HG03378 (cell line): ENCODE data around the gene NTF4.
"Not testable (repeated sequence)": the region's sequence is repeated elsewhere in the genome, so short reads cannot be mapped to it uniquely, and the experiment has no call there.

Experiments used
- ATAC-seq: cut with Tn5 transposase; IDR thresholded peaks from one replicate; pipeline ENCODE4 v1.9.1; 2021; ENCODE audit warnings: mild to moderate bottlenecking, moderate library complexity; ENCODE audit not compliant: unreplicated experiment

NTF4 gene

DNA sequence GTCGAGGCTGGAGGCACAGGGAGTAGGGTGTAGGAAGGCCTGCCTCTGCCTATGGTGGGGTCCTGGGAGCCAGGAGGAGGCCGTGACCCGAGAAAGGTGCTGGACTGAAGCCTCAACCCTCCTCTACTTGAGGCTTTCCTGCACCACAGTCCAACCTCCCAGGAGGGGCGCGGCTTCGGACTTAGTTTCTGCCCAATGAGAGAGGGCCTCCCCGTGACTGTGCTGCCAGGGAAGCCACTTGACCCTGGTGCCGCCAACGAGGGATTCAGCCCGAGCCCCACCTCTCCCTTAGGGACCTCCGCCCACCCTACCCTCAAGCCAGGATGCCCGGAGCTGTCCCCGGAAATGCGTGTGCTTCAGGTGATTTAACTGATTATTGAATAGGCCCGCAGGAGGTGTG, 40.4 kb downstream of the NTF4 start, which contains the start of gene CGB3:
Gene CGB3, minus strand, starts transcription at position 101 of the 400 bp plus-strand sequence. CDS start 362 bp downstream, outside the sequence.
- ATAC-seq, result not testable (repeated sequence)

DNA sequence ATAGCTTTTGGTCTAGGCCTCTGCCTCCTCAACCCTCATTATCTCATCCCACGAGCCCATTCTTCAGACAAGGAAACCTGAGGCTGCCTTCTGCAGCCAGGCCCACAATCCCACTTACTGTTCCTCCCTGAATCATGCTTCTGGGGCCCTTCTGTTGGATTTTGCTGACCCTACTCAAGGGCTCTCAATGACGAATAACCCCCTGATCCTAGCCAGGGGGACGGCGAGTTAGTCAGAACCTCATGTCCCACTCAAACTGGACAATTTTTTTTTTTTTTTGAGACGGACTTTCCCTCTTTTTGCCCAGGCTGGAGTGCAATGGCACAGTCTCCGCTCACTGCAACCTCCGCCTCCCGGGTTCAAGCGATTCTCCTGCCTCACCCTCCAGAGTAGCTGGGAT, 42.5 kb downstream of the NTF4 start:
- no peak for ATAC-seq

DNA sequence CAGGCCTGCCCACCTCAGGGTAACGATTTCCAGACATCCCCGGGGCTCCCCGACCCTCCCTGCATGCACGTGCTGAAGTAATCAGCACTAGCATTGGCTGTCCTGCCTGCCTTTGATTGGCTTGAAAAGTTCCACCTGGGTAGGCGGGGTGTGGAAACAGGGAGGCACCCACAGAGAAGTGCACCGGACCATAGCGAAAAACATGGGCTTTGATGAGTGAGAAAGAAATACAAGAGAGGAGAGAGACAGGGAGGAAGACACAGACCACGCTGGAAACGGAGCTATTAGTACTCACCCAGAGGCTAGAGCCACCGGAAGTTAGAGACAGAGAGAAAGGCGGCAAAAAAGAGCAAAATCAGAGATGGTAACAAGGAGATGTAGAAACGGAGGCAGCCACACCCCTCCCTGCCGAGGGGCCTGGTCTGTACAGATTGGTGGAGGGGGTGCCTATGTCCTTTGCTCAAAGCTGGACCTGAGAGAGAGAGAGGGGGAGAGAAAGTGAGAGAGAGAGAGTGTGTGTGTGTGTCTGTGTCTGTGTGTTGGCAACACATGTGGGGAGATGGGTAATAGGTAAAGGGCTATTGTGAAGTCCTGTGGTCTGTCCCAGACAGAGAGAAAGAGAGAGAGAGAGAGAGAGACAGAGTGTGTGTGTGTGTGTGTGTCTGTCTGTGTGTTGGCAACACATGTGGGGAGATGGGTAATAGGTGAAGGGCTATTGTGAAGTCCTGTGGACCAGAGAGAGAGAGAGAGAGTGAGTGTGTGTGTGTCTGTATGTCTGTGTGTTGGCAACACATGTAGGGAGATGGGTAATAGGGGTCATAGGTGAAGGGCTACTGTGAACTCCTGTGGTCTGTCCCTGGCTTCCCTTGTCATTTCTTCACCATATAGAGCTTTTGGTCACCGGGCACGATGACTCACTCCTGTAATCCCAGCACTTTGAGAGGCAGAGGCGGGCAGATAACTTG, 43.4 kb downstream of the NTF4 start:
- ATAC-seq, result no peak

DNA sequence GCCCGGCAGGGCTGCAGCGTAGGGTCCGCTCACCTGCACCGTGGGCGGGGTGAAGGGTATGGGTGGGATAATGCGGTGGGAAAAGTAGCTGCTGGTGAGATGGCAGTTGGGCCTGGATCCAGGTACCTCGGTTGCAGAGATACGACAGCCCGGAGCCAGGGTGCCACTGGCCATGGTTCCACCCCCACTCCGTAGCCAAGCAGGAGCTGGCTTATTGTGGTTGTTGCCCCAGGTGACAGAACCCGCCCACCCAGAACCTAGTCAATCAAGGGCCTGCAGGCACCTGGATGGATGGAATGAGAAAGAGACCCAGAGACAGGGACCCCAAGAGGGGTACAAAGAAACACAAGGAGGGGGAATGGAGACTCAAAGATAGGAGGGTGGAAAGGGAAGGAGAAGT, 44.3 kb downstream of the NTF4 start:
- no peak for ATAC-seq

DNA sequence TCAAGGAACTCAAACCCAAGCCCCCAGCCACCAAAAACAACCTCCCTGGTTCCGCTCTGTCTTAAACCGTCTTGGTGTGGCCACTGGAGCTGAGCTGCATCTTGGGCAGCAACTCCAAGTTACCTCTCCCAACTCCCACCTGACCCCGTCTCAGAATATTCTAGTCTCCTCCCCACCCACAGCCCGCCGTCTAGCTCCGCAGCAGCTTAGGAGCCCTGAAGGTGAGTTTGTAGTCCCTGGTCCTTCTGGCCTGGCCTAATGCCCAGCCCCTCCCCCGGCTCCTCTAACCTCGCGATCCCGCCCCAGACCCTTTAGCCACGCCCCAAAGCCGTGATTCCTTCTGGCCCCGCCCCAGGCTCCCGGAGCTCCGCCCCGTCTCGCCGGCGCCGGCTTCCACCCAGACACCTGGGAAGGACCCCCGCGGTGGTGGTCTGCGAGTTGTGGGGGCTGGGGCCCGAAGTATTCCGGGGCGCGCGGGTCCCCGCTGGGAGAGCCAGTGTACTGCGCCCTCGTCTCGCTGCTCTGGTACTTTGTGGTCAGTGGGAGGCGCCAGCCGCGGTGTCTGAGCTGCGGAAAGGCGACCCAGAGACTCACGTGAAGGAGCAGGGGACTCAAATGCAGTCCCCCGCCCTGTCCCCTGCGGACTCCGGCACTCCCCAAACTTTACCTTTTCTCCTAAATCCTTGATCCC, 45.2 kb downstream of the NTF4 start:
- no peak for ATAC-seq

DNA sequence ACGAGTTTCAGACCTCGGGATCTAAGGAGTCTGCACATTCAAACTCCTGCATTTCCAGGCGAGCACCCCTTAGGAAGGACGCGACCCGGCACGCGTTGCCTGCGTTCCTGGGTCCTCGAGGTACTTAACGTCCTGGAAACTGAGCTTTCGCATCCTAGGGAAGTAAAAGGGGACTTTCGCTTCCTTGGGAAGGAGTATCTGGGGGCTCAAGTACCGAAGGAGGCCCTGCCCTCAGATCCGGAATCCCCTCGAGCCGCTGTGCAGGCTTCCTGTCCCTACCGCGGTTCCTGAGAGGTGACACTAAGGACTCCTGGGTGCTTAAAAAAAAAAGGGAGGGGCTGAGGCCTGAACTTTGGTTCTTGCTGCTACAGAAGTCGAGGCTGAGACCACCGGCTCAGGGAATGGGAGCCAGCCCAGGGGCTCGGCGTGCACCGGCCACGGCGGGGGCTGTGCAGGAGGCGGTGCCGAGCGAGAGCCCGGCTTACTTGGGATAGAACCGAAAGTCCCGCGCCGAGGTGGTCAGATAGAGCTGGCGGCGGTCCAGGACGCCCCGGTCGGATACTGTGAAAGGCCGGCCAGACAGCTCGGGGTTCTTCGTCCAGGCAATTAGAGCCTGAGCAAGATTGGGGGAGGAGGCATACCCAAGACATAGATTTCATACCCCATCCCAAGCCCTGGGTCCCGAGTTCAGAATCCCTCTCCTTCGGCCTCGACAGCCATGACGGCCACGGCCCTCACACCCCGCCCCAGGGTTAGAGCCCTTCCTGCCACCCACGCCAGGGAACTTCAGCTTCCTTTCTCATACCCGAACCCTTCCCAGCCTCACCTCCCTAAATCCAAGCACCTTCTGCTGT, 46.0 kb downstream of the NTF4 start:
- ATAC-seq, result not testable (repeated sequence)

DNA sequence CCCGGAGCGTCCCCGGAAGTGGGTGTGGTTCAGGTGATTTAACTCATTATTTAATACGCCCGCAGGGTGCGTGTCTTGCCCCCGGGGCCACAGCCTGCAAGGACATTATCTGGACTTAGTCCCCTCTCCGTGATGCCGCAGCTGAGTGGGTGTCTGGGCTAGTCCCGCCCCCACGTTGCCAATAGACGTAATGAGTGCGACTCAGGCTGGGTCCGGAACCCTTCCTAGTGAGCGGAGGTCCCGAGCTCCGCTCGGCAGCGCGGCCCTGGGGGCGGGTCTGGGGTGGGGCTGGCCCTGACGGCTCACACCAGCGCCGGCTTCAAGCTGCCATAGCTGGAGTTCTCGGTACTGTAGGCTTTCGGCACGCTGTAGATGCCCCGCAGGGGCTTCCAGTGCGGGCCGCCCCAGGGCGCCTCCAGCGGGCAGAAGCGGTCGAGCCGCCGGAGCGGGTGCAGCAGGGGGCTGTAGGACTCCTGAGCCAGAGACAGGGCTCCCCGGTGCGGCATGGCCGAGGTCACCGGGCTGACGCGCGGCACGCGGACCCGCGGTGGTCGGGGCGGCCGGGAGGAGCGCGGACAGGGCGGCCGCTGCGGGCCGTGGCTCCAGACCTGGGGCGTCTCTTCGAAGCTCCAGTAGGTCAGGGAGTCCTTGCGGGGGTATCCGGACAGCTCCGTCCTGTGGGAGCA, 46.8 kb downstream of the NTF4 start:
- no peak for ATAC-seq

DNA sequence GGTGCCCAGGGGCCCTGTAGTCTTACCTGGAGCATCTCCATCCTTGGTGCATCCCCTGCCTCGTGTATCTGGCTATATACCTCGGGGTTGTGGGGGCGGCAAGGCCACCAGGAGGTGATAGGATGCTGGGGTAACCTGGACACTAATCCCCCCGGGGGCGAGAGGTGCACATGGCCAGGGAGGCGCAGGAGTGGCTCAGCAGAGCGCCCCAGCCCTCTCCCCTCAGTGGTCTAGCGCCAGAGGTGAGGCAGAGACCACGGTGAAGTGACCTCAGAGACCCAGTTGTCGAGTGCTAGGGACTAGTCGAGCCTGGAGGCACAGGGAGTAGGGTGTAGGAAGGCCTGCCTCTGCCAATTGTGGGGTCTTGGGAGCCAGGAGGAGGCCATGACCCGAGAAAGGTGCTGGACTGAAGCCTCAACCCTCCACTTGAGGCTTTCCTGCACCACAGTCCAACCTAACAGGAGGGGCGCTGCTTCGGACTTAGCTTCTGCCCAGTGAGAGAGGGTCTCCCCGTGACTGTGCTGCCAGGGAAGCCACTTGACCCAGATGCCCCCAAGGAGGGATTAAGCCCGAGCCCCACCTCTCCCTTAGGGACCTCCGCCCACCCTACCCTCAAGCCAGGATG, 47.5 kb downstream of the NTF4 start, which contains the start of gene LHB:
Gene LHB, minus strand, starts transcription at position 51 of the 625 bp plus-strand sequence. Its CDS starts 10 bp downstream, at position 41.
- ATAC-seq, result no peak

DNA sequence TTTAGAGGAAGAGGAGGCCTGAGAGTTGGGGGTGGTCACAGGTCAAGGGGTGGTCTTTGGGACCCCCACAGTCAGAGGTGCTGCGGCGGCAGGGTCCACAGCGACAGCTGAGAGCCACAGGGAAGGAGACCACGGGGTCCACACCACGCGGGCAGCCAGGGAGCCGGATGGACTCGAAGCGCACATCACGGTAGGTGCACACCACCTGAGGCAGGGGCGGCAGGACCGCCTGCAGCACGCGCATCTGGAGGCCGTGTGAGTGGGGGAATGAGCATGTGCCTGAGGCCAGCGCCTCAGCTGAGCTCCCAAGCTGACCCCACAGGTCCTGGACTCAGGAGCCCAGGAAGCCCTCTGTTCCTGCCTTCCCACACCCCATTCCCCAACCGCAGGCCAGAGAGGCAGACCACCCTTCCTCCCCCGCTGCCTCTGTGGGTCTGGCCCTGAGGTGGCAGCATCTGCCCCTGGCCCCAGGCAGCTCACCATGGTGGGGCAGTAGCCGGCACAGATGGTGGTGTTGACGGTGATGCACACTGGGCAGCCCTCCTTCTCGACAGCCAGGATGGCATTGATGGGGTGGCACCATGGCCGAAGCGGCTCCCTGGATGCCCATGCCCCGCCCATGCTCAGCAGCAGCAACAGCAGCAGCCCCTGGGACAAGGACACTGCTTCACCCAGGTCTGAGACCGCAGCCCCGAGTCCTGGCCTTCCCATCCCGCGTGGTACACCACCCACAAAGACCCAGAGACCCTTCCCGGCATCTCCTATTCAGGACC, 48.4 kb downstream of the NTF4 start:
- ATAC-seq, result no peak

DNA sequence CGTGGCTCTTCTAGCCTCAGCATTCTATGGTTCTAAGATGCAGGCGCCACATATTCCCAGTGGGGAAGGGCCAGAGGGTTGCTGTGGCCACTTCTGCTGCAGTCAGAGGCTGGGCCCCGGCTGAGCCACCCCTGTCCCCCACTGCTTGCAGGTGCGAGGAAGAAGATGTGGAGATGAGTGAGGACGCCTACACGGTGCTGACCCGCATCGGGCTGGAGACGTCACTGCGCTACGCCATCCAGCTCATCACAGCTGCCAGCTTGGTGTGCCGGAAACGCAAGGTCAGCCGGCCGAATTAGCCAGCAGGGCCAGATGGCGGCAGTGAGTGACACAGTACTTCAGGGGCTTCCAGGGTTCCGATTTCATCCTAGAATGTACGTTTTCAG, 49.8 kb downstream of the NTF4 start:
- ATAC-seq, result no peak

DNA sequence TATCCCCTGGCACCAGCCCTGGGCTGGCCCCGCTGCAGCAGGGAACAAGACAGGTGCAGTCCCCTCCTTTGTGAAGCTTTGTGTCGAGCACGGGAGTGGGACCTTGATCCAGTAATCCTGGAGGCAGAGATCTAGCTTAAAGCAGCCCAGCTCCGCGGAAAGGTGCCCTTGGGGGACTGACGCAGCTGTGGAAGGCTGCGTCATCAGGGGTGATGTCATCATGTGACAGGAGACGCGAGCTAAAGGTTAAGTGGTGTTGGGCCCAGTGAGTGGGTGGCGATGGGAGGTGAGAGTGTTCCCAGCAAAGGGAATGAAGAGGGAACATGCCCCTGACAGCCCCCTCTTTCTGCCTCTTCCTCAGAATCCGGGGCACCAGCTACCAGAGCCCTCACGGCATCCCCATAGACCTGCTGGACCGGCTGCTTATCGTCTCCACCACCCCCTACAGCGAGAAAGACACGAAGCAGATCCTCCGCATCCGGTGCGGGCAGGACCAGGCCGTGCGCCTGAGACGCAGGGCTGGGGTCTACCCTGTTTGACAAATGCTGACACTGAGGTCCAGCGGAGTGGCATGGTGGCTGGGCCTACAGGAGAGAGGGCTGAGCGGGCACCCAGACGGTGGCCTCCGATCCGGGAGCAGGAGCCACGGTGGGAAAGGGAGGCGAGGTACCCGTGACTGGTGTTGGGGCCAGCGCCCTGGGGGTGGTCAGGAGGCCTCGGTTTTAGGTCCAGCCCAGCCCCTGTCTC, 50.3 kb downstream of the NTF4 start:
- ATAC-seq, result no peak

DNA sequence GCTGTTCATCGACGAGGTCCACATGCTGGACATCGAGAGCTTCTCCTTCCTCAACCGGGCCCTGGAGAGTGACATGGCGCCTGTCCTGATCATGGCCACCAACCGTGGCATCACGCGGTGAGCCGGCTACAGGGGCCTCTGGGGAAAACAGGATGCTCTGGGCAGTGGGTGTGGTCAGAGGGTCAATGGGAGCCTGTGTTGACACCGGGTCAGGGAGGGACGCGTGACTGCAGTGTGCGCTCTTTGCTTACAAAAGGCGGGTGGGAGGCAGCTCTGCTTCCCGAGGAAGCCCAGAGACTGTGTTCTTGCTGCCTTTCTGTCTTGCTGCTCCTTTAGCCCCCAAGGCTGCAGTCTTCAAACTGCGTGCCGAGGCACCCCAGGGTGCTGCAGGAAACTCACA, 53.4 kb downstream of the NTF4 start:
- no peak for ATAC-seq
